ENCODE data around the gene PRKAB1. TPM values are rescaled to one million over a fixed set of nuclear protein-coding genes. Genes with fewer than 3 reads are reported as not detected.
"Not testable (repeated sequence)": the region's sequence is repeated elsewhere in the genome, so short reads cannot be mapped to it uniquely, and the experiment has no call there.

Gene PRKAB1
- total RNA-seq, 1 donor from 2014 or later: 16.8 TPM

DNA sequence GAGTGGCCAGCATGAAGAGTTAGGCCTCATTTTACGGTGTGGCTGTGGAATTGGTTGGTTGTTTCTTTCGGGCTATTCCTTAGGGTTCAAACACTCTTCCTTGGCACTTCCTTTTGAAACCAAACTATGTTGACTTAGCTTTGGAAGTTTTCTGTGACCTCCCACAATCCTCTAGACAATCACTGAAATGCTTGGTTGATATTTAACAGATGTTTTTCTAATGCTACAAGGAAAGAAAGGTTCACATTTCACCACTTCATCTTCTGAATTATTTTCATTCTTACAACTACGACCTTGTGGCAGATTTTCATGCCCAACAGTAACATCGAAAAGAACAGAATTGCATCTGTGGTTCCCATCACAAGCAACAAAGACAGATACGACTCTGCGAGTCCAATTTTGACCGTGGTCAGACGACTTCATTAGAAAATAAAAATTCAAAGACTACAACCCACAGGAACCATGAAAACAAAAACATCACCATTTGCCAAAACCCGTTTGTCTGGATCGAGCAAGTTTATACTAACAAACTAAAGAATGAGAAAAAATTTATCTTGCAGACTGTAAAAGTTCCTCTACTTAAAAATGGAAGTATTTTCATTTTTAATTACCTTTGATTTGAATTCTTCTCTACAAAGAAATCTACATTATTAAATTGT is 16.9 kb downstream of the PRKAB1 start:
- DNase-seq: no peak

DNA sequence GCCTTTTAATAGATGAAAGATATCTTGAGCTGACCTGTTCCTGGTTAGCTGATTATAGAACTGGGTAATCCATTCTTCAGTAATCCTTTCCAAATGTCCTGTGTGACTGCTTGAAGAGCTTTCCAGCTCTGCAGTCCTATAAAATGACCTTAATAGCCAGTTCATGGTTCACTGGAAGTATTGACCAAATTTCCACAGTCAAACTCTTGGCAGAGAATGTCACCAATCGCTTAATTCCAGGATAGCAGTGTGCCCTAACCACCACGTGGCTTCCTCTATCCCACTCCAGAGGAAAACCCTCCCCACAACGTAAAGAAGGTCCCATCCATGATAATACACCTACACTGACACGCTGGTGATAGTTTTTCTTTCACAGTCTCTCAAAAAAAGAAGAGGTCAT is 17.4 kb downstream of the PRKAB1 start:
- no peak for DNase-seq

DNA sequence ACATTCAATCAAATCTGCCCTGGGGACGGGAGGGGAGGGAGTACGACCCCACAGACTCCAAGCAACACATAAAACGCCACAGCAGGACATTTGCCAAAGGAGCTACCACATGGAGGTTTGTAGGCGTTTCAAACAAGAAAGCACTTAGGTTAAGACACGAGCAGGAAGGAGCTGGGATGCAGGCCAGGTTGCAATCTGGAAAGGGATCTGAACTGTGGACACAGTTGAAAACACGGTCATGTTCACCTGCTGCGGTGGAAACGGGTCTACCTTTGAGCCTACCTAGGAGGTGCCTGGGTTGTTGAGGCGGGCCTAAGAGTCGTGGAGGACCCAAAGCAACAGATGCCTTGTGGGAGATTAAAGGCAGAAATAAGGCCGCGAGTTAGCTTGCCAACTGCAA is 18.4 kb downstream of the PRKAB1 start:
- no peak for DNase-seq

DNA sequence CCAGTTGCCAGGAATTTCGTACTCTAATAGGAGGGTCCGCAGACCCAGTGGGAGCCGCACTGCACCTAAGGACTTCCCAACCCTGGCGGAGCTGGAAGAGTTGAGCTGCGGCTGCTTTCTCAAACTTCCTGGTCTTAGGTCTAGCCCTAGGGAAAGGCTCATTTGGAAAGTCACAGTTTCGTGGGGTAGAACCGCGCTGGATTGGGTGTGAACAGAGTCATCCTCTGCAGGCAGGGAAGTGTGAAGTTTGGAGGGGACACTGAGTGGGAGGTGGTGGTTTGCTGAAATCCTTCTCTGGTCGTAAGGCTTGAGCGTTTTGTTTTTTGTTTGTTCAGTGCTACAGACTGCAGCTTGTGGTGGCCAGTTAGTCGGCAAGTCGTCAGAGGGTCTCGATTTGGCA is 18.8 kb downstream of the PRKAB1 start:
- DNase-seq: peak; percentile 31

DNA sequence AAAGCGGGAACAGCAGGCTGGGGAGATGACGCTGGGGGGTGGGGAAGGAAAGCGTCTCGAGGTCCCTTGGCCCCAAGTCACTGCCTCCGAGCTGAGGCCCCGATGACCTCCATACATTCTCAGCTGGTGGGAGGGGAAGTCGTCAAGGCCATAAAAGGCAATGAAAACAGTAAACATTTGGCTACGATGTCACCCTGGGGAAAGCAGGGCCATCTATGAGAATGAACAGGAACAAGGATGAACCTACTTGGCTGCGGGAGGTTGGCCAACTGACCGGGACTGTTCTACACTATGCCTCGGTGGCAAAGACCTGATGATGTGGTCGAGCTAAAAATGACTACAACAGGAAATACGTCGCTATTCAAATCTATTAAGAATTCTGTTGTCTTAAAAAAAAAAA is 19.5 kb downstream of the PRKAB1 start:
- no peak for DNase-seq

- no peak for DNase-seq
Measured at GRCh38 chr12:119687879-119688278, 19.9 kb downstream of the PRKAB1 start.

DNA sequence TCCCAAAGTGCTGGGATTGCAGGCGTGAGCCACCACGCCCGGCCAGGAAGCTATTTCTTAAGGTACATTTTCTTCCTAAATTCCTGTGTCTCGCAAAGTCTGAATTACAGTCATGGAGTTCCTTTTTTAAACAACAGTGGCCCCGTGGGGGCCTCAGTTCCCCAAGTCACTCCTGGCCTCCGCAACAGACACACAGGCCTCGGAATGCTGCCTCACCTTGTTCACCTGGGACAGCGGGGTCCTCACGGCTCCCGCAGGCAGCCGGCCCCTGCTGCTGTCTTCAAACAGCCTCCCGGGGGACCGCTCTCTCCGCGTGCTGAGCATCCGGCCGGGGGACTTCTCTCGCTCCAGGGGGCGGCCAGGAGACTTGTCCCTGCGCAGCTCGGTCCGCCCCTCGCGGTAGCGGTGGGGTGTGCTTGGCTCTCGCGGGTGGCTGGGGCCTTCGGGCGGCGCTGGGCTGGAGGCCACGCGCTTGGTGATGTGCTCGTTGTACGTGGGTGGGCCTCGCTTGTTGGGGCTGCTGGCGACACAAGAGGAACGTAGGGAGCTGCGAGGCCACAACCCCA is 22.1 kb downstream of the PRKAB1 start:
- DNase-seq: no peak

DNA sequence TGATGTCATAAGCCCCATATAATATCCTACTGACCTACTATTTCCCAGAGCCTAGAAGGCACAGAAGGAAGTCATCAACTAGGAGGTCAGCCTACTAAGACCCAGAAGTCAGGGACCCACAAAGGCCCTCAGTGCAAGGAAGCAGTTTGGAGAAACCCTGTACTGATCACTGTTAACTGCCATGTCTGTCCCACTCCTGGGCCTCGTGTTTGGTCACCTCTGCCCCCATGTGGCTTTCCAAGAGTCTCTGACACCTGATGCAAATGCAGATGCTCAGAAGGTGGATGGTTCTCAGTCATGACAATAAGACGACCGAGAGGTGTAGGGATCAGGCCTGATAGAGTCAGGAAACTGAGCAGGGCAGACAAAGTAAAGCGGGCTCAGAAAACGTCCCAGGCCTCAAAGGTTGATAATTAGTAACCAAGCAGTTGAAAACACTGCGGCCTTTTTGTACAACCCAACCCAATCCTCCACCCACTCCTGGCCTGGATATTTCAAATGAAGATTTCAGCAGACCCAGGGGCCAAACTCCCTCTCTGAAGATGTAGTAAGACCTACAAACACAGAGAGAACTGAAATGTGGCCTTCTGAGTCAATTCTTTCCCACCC is 23.4 kb downstream of the PRKAB1 start:
- no peak for DNase-seq

DNA sequence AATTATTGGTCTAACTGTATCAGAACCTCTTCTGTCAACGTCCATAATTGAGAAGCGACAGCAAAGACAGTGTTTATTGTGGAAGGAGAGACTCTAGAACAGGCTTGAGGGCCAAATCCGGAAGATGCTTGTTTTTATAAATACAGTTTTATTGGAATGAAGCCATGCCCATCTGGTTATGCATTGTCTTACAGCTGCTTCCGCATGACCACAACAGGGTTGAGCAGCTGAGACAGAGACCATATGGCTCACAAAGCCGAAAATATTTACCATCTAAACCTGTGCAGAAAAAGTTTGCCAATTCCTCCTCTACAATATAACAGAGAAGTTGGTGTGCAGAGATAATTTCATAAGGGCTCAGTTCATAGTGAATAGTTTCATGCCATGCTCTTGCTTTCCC is 24.5 kb downstream of the PRKAB1 start:
- no peak for DNase-seq

- DNase-seq: no peak
Measured at GRCh38 chr12:119692997-119693396, 25.1 kb downstream of the PRKAB1 start.

DNA sequence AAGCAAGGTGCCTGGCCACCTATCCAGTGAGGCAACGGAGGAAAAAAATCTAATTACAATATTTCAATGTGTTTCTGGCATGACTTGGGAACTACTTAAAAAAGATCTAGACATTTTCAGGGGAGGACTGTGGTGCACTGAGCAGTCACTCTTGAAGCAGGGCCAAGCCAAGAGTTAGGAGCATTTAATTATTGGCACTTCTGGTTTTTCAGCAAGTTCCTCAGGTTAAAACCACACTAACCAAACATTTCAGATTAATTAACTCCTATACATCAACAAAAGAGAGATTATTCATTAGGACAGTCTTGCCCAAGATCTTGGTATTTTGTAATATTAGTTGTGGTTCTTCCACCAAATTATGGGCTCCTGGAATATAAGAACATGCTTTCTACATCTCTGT is 25.6 kb downstream of the PRKAB1 start:
- no peak for DNase-seq

- DNase-seq: no peak
Measured at GRCh38 chr12:119694111-119694510, 26.2 kb downstream of the PRKAB1 start.

- DNase-seq: no peak
Measured at GRCh38 chr12:119695034-119695433, 27.1 kb downstream of the PRKAB1 start.

- DNase-seq: no peak
Measured at GRCh38 chr12:119696943-119697342, 29.0 kb downstream of the PRKAB1 start.

- no peak for DNase-seq
Measured at GRCh38 chr12:119699199-119699760, 31.3 kb downstream of the PRKAB1 start.

DNA sequence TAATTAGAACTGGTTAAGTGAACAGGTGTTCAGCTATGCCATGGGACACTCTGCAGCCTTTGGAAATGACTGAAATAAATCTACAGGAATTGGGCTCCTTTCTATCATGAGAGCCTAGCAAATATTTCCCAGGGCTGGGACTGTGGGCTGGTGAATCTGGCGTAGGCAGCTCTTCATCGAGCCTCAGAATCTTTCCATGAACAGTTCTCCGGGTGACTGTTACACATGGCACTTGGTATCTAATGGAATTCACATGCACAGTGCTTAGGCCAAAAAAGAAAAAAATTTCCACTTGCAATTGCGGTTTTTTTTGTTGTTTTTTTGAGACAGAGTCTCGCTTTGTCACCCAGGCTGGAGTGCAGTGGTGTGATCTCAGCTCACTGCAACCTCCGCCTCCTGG is 32.1 kb downstream of the PRKAB1 start:
- DNase-seq: no peak

DNA sequence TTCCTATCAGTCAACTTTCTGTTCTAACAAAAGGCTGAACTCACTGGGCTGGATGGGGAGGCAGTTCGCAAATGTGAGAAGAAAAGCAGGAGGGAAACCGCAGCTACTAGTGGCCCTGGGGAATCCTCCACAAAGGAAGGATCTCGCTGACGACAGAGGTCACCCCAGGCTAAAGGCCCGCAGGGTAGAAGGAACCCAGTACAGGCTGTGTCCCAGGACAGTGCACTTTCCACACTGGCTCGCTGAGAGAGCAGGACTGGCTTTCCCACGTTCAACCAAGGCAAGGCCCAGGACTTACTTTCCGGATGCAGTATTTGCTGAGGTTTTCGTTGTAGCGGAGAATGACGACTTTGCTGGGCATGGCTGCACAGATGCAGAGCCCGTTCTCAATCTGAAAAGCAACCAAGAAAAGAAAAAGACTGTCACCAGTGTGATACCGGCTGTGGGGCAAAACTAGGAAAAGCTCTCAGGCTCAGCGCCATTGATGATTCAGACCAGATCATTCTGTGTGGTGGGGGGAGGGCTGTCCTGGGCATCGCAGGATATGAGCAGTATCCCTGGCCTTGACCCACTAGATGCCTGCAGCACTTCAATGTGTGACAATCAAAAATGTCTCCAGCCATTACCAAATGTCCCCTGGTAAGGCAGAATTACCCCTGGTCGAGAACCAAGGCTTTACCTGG is 36.3 kb downstream of the PRKAB1 start:
- peak; percentile 33 for DNase-seq

- DNase-seq: no peak
Measured at GRCh38 chr12:119705182-119705581, 37.2 kb downstream of the PRKAB1 start.

DNA sequence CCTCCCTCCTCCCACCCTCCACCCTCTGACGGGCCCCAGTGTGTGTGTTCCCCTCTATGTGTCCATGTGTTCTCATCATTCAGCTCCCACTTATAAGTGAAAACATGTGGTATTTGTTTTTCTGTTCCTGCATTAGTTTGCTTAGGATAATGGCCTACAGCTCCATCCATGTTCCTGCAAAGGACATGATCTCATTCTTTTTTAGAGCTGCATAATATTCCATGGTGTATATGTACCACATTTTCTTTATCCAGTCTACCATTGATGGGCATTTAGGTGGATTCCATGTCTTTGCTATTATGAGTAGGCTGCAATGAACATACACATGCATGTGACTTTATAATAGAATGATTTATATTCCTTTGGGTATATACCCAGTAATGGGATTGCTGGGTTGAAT is 38.5 kb downstream of the PRKAB1 start:
- not testable (repeated sequence) for DNase-seq

GRCh38 chr12:119710374-119710964 is 42.5 kb downstream of the PRKAB1 start:
- DNase-seq: no peak

DNA sequence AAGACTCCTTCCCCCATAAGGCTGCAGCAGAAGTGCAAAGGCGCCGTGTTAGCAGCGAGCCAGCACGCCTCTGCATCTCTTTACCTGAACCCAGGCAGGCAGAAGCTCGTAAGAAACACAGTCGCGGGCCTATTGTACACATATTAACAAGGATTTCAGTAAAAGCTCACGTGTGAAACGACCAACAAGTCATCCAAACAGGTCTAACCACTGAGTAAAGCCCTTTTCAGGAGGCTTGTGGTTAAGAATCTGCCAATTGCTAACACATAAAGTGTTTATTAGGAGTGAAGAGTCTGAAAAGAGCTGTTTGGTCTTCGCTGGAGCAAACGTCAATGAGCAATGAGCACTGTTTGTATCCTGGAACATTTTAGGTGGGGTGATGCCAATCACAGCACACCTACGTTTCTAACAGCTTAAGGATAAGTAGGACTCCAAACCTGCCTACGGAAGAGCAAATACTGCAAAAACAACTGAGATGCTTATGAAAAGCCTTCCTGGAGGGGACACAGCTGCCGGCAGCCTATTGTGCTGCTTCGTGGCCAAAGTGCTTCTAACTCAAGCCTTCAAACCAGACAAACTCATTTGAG is 43.1 kb downstream of the PRKAB1 start:
- peak; percentile 24 for DNase-seq

GRCh38 chr12:119711693-119712092 is 43.8 kb downstream of the PRKAB1 start:
- no peak for DNase-seq
